ENCODE results near the gene RETREG2. TPM values are rescaled to one million over a fixed set of nuclear protein-coding genes. Genes with fewer than 3 reads are reported as not detected.

The RETREG2 gene
- total and polyA plus RNA-seq, 2 experiments from 2014 or later: 13.2 to 41.8 TPM

GRCh38 chr2:219207134-219207883 lies 29.2 kb downstream of the RETREG2 start:
- Mint-ChIP-seq H3K9me3 (peaks cover 2% of the 10 kb centered on the region; the same call in 1 of the 3 replicates), H3K27ac (no peak overlapping the region; the same call in 1 of the 2 replicates), H3K4me1 (peaks cover 13% of the 10 kb centered on the region; the same call in 2 of the 3 replicates), H3K4me3 (peak overlapping the region; percentile 88), H3K27me3 (ENCODE audit: insufficient read depth, low read depth, poor library complexity) (peaks cover 13% of the 10 kb centered on the region), H3K36me3 (ENCODE audit: low read depth) (peaks cover 33% of the 10 kb centered on the region)
- H3K79me2 ChIP-seq (replicated peaks; ENCODE audit: insufficient read depth): no peaks in the 10 kb centered on the region
- TF ChIP-seq ZNF331 (CRISPR knock-in tag; IDR thresholded peaks at IDR 0.05; ENCODE audit: low read depth) (no peak), ZNF462 (CRISPR knock-in tag; IDR thresholded peaks at IDR 0.05) (no peak), JUNB (IDR thresholded peaks at IDR 0.05; ENCODE audit: unreplicated experiment) (no peak), CTCF (conservative IDR thresholded peaks at IDR 0.05; ENCODE audit: low read depth in 2 of 2) (no peak), ZNF114 (CRISPR knock-in tag; IDR thresholded peaks at IDR 0.05) (no peak), EZH2 (IDR thresholded peaks at IDR 0.05; ENCODE audit: low read depth, unreplicated experiment) (no peak), STAT1 (IDR thresholded peaks at IDR 0.05; ENCODE audit: unreplicated experiment) (no peak), POLR2AphosphoS5 (IDR thresholded peaks at IDR 0.05; ENCODE audit: low read depth) (no peak), ETS1 (IDR thresholded peaks at IDR 0.05) (no peak), CREB1 (CRISPR knock-in tag; IDR thresholded peaks at IDR 0.05; ENCODE audit: low read depth) (no peak), EZH2phosphoT487 (IDR thresholded peaks at IDR 0.05; ENCODE audit: unreplicated experiment) (no peak), REST (IDR thresholded peaks at IDR 0.05; ENCODE audit: unreplicated experiment) (no peak), NANOG (IDR thresholded peaks at IDR 0.05; ENCODE audit: borderline replicate concordance) (no peak)
- H4K20me1 ChIP-seq (replicated peaks; ENCODE audit: insufficient read depth): no peaks in the 10 kb centered on the region; the same call in 1 of the 2 replicates
- H3K9me2 ChIP-seq (ENCODE audit: insufficient read depth): no peaks in the 10 kb centered on the region
- H3K27me3 ChIP-seq (ENCODE audit: insufficient read depth): no peaks in the 10 kb centered on the region
- peaks cover 15% of the 10 kb centered on the region for H3K4me1 ChIP-seq (ENCODE audit: insufficient read depth)
- no peaks in the 10 kb centered on the region; the same call in 1 of the 2 replicates for H3K36me3 ChIP-seq (ENCODE audit: insufficient read depth)
- peaks cover 15% of the 10 kb centered on the region; the same call in 1 of the 2 replicates for H3F3A ChIP-seq (replicated peaks; ENCODE audit: low read depth)
- peak; percentile 30 for ATAC-seq
- no peak overlapping the region; the same call in 1 of the 2 replicates for H2AFZ ChIP-seq
- no peak for DNase-seq (ENCODE audit: low spot score)
- H3K4me2 ChIP-seq: peak overlapping the region; percentile 96
- H3K27ac ChIP-seq (ENCODE audit: low read depth): no peak overlapping the region; the same call in 1 of the 2 replicates
- peak overlapping the region; percentile 84 for H3K4me3 ChIP-seq

All from GM23338 (cell line).